Pulmonary artery endothelial cell (primary cell): ENCODE data around the gene EDEM2. TPM values are rescaled to one million over a fixed set of nuclear protein-coding genes. Genes with fewer than 3 reads are reported as not detected.
"Not testable (repeated sequence)": the region's sequence is repeated elsewhere in the genome, so short reads cannot be mapped to it uniquely, and the experiment has no call there.

Experiments
- DNase-seq: peaks from one replicate; pipeline ENCODE4 v3.0.0-alpha.2; 2011; ENCODE audit warnings: low read depth, low spot score
- total RNA-seq: library from RNA; depleted of rRNA; stranded (reverse); fragments of >200 nt; gene quantifications from 2 replicates; pipeline ENCODE4 v1.2.3, GENCODE V29; 2014

Gene EDEM2
- 86.0 and 95.5 TPM in 2 replicates for total RNA-seq

DNA sequence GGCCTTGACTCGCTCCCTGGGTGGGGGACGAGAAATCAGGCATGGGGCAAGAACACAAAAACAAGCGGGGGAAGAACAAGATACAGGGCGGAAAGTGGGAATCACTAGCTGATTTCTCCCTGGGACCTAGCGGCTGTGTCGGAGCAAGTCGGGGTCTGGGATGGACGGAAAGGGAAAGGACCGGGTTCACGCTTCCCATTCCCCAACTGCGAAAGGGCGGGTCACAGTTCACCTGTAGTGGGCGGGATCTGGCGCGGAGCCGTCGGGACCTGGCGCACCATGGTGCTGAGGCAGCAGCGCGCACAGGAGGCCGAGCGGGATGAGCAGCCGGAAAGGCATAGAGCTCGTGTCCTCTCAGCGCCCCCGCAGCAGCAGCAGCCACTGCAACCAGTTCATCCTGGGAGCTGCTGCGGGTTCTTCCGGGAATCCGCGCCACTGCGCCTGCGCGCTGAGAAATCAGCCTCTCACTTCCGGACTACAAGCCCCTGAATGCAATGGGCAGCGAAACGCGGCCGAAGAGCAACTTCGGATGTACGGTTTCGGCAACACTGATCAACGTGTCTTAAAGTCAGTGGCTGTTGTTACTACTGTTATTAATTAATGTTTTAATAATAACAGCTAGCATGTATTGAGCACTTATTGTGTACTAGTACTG is at the start of gene EDEM2:
Gene EDEM2 (minus strand): TSS at position 417 of the 655 bp plus-strand sequence. CDS start 78 bp downstream, at position 339.
- peak; percentile 68 for DNase-seq

DNA sequence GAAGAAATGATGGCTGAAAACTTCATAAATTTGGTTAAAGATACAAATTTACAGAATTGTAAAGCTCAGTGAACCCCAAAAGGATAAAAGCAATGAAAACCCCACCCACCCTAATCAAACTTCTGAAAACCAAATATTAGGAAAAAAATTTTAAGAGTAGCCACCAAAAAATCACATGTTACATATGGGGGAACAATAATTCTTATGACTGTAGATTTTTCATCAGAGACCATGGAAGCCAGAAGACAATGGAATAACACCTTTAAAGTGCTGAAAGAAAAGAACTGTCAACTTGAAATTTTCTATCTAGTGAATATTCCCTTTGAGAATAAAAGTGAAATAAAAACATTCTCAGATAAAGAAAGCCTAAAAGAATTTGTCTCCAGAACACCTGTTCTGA is 49.2 kb upstream of the EDEM2 start:
- no peak for DNase-seq

GRCh38 chr20:35193031-35193791 is 46.1 kb upstream of the EDEM2 start:
- DNase-seq, result not testable (repeated sequence)

- no peak for DNase-seq
These were observed 45.2 kb upstream of the EDEM2 start for GRCh38 chr20:35192118-35192872.

DNA sequence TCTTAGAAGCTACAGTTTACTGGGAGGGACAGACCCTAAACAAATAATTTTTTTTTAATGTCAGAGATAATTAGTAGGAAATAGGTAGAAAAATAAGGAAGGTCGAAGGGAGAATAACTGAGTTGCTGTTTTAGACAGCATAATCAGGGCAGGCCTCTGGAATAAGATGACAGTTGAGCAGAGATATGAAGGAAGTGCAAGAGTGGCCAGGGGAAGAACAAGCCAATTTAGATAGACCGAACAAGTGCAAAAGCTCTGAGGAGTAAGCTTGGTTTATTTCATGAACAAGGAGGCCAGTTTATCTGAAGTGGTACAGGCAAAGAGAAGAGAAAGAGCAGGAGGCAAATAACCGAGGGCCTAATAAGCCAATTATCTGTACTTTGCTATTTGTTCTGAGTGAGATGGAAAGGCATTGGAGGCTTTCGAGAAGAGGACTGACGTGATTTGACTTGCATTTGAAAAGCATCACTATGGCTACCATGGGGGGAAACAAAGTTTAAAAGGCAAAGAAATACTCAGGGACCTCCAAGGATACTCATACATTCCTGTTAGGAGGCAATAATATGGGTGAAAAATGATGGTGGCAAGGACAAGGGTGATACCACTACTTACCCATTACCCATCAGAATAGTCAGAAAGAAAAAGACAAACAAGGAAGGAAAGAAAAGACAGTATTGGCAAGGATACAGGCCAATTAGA is 44.4 kb upstream of the EDEM2 start:
- no peak for DNase-seq

DNA sequence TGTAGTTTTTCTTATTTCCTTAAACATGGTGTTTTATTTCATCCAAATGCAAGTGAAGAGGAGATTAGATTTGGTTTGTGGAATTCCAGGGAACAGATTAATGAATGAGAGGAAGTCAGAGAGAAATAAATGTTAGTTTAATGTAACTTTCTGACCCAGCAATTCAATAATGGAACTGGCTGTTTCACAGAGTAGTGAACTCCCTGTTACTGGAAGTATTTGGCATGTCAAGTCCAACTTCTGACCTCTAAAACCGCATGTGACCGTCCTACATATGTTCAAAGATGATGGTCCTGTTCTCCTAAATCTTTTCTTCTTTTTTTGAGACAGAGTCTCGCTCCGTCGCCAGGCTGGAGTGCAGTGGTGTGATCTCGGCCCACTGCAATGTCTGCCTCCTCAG is 43.4 kb upstream of the EDEM2 start:
- no peak for DNase-seq

- DNase-seq, result not testable (repeated sequence)
These were observed 42.1 kb upstream of the EDEM2 start for GRCh38 chr20:35189223-35189622.

DNA sequence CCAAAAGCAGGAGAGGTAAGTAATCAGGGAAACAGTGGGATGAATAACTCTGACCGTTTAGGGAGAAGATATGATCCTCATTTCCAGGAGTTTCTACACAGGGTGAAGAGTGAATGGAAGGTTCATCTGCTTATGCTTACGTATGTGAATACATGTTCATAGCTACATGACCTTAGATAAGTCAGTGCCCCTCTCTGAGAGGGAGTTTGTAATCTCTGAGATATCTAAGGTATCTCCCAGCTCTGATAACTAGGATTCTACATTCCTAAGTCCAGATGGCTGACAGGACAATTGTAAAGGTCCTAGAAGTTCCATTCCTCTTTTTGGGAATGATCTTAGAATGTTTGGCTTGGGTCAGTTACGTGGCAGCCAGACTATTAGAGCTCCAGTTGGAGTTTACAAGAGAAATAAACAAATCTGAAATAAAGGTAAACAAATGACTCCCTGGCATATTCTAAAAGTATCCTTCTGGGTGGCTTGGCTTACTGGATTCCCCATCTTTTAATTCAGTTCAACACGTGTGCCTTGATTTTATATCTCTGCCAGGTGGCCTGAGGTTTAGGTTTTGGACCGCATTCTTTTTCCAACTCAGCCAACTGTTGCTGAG is 40.6 kb upstream of the EDEM2 start:
- DNase-seq, result no peak

GRCh38 chr20:35186691-35187289 is 39.7 kb upstream of the EDEM2 start:
- not testable (repeated sequence) for DNase-seq

DNA sequence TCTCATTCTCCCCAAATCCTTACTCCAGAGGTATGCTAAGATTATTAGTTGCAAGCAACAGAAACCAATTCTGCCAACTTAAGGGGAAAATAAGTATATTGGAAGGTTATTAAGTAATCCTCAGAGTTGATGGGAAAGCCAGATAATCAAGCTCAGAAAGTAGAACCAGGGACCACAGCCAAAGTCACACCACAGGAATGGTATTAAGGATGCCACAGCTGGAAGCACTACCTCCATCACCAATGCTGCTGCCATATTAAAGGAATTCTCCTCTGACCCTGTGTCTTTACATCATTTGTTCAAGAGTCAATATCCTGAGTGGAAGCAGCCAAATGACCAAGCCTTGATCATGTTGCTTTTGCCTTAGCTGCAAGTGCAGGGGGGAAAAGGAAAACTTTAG is 34.6 kb upstream of the EDEM2 start:
- DNase-seq, result no peak

- DNase-seq, result no peak
These were observed 33.1 kb upstream of the EDEM2 start for GRCh38 chr20:35180266-35180665.

DNA sequence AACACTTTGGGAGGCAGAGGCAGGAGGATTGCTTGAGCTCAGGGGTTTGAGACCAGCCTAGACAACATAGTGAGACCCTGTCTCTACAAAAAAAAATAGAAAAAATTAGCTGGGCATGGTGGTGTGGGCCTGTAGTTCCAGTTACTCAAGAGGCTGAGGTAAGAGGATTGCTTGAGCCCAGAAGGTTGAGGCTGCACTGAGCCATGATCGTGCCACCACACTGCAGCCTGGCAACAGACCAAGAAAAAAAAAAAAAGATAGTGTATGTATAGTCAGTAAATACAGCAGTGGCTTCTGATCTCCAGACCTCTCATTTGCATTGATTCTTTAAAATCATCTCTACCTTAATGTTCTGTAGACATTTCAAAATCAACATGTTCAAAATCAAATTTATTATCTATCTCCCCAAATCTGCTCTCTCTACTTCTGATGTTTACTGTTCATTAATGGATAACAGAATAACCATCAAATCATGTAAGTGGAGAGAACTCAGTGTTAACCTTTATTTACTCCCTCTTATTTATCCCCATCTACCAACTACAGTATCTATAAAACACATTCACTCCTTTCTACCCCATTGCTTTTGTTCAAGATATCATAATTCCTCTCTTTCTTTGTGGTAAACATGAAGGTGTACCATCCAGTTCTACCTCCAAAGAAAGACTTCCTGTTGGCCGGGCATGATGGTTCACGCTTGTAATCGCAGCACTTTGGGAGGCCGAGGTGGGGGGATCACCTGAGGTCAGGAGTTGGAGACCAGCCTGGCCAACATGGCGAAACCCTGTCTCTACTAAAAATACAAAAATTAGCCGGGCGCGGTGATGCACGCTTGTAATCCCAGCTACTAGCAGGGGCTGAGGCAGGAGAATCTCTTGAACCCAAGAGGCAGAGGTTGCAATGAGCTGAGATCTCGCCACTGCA is 32.4 kb upstream of the EDEM2 start:
- no peak for DNase-seq

DNA sequence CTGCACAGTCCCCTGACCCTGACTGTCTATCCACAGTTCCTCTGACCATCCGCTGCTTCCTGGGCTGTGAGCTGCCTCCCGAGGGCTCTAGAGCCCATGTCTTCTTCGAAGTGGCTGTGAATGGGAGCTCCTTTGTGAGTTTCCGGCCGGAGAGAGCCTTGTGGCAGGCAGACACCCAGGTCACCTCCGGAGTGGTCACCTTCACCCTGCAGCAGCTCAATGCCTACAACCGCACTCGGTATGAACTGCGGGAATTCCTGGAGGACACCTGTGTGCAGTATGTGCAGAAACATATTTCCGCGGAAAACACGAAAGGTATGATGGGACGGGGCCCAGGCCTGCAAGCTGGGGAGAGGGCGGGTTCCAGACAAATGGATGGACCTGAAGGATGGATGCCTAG is 29.0 kb upstream of the EDEM2 start:
- no peak for DNase-seq

- DNase-seq, result no peak
These were observed 27.5 kb upstream of the EDEM2 start for GRCh38 chr20:35174458-35175216.

DNA sequence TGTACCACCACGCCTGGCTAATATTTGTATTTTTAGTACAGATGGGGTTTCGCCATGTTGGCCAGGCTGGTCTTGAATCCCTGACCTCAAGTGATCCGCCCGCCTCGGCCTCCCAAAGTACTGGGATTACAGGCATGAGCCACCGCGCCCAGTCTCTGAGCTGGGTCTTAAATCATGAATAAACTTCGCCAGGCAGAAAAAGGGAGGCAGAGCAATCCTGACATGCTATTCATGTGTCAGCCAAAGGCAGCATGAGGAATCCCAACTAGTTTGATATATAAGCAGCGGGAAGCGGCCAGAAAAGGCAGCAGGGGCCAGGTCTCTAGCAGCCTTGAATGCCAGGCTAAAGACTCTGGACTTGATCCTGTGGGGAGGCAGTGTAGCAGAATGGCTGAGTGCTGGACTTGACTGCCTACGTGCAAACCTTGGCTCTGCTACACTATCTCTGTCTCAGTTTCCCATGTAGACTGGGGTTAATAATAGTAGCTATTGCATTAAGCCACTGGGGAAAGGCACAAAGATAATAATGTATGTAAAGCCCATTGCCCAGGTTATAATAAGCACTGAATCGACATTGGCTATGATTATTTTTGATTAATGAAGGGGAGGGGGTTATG is 26.5 kb upstream of the EDEM2 start:
- no peak for DNase-seq

DNA sequence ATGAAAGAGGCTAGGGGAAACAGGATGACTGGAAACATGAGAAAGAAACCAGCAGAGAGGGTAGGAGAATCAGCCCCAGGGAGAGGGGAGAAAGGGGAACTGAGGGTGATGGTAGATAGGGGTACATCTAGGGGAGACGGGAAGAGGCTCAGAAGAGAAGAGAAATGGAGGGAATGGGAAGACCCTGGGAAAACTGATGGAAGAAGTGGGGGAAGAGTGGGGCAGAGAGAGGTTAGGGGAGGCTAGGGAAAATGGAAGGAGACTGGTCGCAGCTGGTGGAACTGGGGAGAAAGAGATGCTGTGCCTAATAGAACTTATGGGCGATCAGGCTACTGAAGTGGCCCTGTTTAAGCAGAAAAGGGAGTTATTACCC is 25.3 kb upstream of the EDEM2 start:
- no peak for DNase-seq

GRCh38 chr20:35171753-35172433 is 24.8 kb upstream of the EDEM2 start, which contains the start of gene PROCR:
TSS of gene PROCR (plus strand) at chr20:35172072. CDS start at chr20:35172155, 83 bp downstream.
- peak; percentile 88 for DNase-seq

GRCh38 chr20:35171438-35171752 is 24.3 kb upstream of the EDEM2 start:
- DNase-seq, result no peak
